Measurements from ENCODE around the gene SRRM3.

- no peak for TF ChIP-seq POLR2A (IDR thresholded peaks at IDR 0.05)
- no peak for TF ChIP-seq CTCF (IDR thresholded peaks at IDR 0.05)
Measured at GRCh38 chr7:76260171-76260703, 58.5 kb downstream of the SRRM3 start.

Measured in tibial nerve (tissue), 3 donors.